Activated naive CD8-positive, alpha-beta T cell treated with anti-CD3 and anti-CD28 coated beads, Interleukin-2, amount 50 U/mL, for 24 hours (primary cell): ENCODE data around the gene PPFIBP2.

Source experiments
- ATAC-seq: fragments of 150-1000 bp; cut with Tn5 transposase; one replicate; pipeline ENCODE4 v1.10.0; 2021
- DNase-seq: peaks from one replicate; pipeline ENCODE4 v3.0.0; 2021
- H3K27ac Mint-ChIP-seq: one replicate; pipeline ENCODE4 v1.8.0; 2021; ENCODE audit warnings: mild to moderate bottlenecking, mixed read lengths
- H3K27me3 Mint-ChIP-seq: one replicate; pipeline ENCODE4 v1.8.0; 2021; ENCODE audit warnings: mixed read lengths
- H3K36me3 Mint-ChIP-seq: one replicate; pipeline ENCODE4 v1.8.0; 2021; ENCODE audit warnings: low read depth, mixed read lengths
- H3K4me1 Mint-ChIP-seq: one replicate; pipeline ENCODE4 v1.8.0; 2021; ENCODE audit warnings: mixed read lengths
- H3K4me3 Mint-ChIP-seq: one replicate; pipeline ENCODE4 v1.8.0; 2021; ENCODE audit warnings: mild to moderate bottlenecking, moderate library complexity, mixed read lengths
- H3K9me3 Mint-ChIP-seq: one replicate; pipeline ENCODE4 v1.8.0; 2021; ENCODE audit warnings: mixed read lengths

The PPFIBP2 gene

GRCh38 chr11:7612056-7612660 is 98.4 kb downstream of the PPFIBP2 start:
- Mint-ChIP-seq H3K27me3 (no peaks in the 10 kb centered on the region), H3K36me3 (peaks cover 7% of the 10 kb centered on the region), H3K4me1 (no peaks in the 10 kb centered on the region), H3K27ac (no peak overlapping the region), H3K9me3 (no peaks in the 10 kb centered on the region), H3K4me3 (no peak overlapping the region)
- DNase-seq, result no peak
- no peak for ATAC-seq

DNA sequence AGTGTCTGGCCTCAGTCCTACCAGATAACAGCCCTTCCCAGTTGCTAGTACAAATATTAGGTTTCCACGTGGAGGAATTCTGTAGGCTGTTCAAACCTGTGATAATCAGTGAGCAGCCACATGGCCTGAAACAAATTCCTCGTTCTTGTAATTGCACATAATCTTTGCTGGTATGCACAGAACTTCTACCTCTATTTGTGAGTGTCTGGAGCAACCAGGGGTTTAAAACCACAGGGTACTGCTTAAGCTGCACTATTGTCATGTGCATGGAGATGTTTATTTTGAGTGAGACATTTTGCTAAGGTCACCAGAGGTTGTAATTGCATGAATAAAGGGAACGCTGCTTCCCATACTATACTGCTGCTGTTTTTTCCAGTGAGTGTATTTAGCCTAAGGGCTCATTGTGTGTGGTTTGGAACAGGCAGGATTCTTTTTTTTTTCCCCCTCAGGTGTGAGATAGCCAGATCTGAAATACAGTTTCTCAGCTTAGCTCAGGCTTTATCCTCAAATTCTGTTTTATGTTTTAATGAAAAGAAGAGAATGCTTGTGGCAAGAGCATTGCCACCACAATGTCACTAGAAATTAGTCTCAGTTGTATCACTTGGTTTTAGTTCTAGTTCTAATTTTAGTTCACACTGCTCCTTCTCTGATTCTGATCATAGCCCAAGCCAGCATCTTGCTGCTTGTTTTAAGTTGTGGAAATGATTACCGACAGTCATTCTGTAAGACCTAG is 99.0 kb downstream of the PPFIBP2 start:
- Mint-ChIP-seq H3K4me3 (no peak overlapping the region), H3K9me3 (no peaks in the 10 kb centered on the region), H3K4me1 (no peaks in the 10 kb centered on the region), H3K27me3 (no peaks in the 10 kb centered on the region), H3K36me3 (peaks cover 7% of the 10 kb centered on the region), H3K27ac (no peak overlapping the region)
- ATAC-seq (no peak), DNase-seq (no peak)

GRCh38 chr11:7613394-7613720 is 99.6 kb downstream of the PPFIBP2 start:
- Mint-ChIP-seq H3K27me3 (no peaks in the 10 kb centered on the region), H3K36me3 (peaks cover 7% of the 10 kb centered on the region), H3K4me1 (no peaks in the 10 kb centered on the region), H3K4me3 (no peak overlapping the region), H3K27ac (no peak overlapping the region), H3K9me3 (no peaks in the 10 kb centered on the region)
- no peak for ATAC-seq
- DNase-seq, result no peak

GRCh38 chr11:7614656-7615055 is 100.9 kb downstream of the PPFIBP2 start:
- no peaks in the 10 kb centered on the region for H3K4me1 Mint-ChIP-seq
- H3K9me3 Mint-ChIP-seq, result no peaks in the 10 kb centered on the region
- no peak overlapping the region for H3K27ac Mint-ChIP-seq
- no peaks in the 10 kb centered on the region for H3K27me3 Mint-ChIP-seq
- no peak for DNase-seq
- ATAC-seq, result no peak
- no peak overlapping the region for H3K4me3 Mint-ChIP-seq
- H3K36me3 Mint-ChIP-seq, result peaks cover 7% of the 10 kb centered on the region

- Mint-ChIP-seq H3K9me3 (no peaks in the 10 kb centered on the region), H3K4me3 (no peak overlapping the region), H3K27ac (no peak overlapping the region), H3K27me3 (no peaks in the 10 kb centered on the region), H3K4me1 (no peaks in the 10 kb centered on the region), H3K36me3 (peaks cover 4% of the 10 kb centered on the region)
- DNase-seq, result no peak
- ATAC-seq, result no peak
Observed at GRCh38 chr11:7617032-7617431, 103.2 kb downstream of the PPFIBP2 start.

DNA sequence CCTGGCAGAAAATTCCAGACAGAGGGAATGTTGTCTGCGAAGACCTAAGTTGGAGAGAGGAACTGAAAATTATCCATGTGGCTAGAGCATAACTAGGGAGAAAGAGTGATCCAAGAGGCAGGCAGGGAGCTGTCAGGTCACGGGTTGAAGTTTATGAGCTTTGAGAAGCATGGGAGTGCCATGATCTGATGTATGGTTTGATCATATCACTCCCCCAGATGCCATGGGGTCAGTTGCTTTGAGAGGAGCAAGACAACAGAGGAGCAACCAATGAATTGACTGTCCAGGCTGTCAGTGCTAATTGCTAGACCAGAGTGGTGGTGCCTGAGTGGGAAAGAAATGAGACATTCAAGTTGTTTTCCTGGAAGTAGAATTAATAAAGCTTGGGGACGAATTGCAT is 105.5 kb downstream of the PPFIBP2 start:
- H3K4me1 Mint-ChIP-seq, result no peaks in the 10 kb centered on the region
- ATAC-seq (no peak), DNase-seq (no peak)
- H3K9me3 Mint-ChIP-seq, result no peaks in the 10 kb centered on the region
- peak overlapping the region; percentile 2 for H3K27ac Mint-ChIP-seq
- H3K27me3 Mint-ChIP-seq, result no peaks in the 10 kb centered on the region
- H3K4me3 Mint-ChIP-seq, result no peak overlapping the region
- peaks cover 3% of the 10 kb centered on the region for H3K36me3 Mint-ChIP-seq

DNA sequence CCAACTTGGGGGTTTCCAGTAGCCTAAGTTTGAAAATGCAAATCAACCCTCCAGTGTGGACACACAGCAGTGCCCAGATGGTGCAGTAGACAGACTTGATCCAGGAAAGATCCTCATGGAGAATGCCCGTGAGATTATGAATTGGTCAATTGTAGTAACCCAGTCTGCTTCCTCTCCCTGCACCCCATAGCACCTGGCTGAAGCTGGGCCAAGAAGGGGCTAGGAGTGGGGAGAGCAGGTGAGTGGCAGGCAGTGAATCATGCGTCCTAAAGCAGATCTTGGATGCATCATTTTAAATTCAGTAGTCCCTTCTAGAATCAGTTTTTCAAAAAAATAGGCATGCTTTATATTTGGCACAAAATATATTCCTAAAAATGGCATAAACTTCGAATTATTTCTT is 107.3 kb downstream of the PPFIBP2 start:
- Mint-ChIP-seq H3K4me3 (no peak overlapping the region), H3K4me1 (no peaks in the 10 kb centered on the region), H3K9me3 (no peaks in the 10 kb centered on the region), H3K27me3 (no peaks in the 10 kb centered on the region), H3K27ac (no peak overlapping the region), H3K36me3 (peaks cover 3% of the 10 kb centered on the region)
- ATAC-seq (no peak), DNase-seq (no peak)

DNA sequence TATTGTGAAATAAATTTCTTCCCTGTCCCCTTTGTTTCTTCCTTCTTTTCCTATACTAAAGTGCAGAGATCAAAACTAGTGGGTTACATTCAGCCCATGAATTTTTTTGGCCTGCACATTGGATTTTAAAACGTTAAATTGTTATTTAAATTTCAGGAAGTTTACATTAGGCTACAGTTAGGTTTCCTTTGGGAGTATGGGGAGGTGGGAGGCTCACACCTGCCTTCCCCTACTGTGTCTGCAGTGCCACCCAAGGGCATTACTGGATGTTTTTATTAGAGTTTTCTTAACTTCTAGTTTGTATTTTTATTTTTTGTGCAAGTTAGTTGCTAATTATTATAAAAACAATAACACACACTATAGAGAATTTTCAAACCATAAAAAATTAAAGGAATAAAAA is 107.8 kb downstream of the PPFIBP2 start:
- no peak for ATAC-seq
- H3K36me3 Mint-ChIP-seq, result peaks cover 2% of the 10 kb centered on the region
- no peak overlapping the region for H3K27ac Mint-ChIP-seq
- no peaks in the 10 kb centered on the region for H3K4me1 Mint-ChIP-seq
- no peak for DNase-seq
- no peaks in the 10 kb centered on the region for H3K9me3 Mint-ChIP-seq
- no peak overlapping the region for H3K4me3 Mint-ChIP-seq
- H3K27me3 Mint-ChIP-seq, result no peaks in the 10 kb centered on the region

DNA sequence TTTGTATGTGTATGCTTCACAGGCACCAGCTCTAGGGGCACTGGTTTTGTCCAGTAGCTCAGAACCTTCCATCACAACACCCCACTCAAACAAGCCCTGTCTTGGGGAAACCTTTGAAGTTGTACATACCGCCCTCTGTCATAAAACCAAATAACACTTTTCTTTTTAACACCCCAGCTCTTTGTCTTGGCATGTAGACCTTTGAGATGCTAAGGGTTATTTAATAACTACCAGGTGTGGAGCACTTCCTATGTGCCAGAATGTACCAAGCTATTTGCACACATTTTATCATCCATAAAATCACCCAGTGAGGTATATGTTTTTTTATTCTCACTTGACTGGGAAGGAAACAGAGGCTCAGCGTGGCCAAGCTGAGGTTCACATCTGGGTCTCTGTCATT is 108.9 kb downstream of the PPFIBP2 start:
- H3K27me3 Mint-ChIP-seq, result no peaks in the 10 kb centered on the region

GRCh38 chr11:7628660-7629059 is 114.9 kb downstream of the PPFIBP2 start:
- Mint-ChIP-seq H3K27ac (no peak overlapping the region), H3K27me3 (no peaks in the 10 kb centered on the region), H3K4me1 (no peaks in the 10 kb centered on the region), H3K36me3 (peaks cover 1% of the 10 kb centered on the region), H3K4me3 (no peak overlapping the region), H3K9me3 (no peaks in the 10 kb centered on the region)
- DNase-seq (no peak), ATAC-seq (no peak)

More for the DNA sequence above, 108.9 kb downstream of the PPFIBP2 start:
- no peak overlapping the region for H3K27ac Mint-ChIP-seq
- no peak overlapping the region for H3K4me3 Mint-ChIP-seq
- no peak for DNase-seq
- no peaks in the 10 kb centered on the region for H3K9me3 Mint-ChIP-seq
- no peaks in the 10 kb centered on the region for H3K36me3 Mint-ChIP-seq
- no peak for ATAC-seq
- H3K4me1 Mint-ChIP-seq, result no peaks in the 10 kb centered on the region

GRCh38 chr11:7630002-7630401 is 116.2 kb downstream of the PPFIBP2 start:
- no peak overlapping the region for H3K27ac Mint-ChIP-seq
- ATAC-seq, result no peak
- H3K4me3 Mint-ChIP-seq, result no peak overlapping the region

GRCh38 chr11:7632211-7632610 is 118.4 kb downstream of the PPFIBP2 start:
- ATAC-seq (no peak), DNase-seq (no peak)
- Mint-ChIP-seq H3K36me3 (peaks cover 11% of the 10 kb centered on the region), H3K9me3 (no peaks in the 10 kb centered on the region), H3K4me1 (no peaks in the 10 kb centered on the region), H3K27ac (no peak overlapping the region), H3K4me3 (no peak overlapping the region), H3K27me3 (no peaks in the 10 kb centered on the region)

More at GRCh38 chr11:7630002-7630401, 116.2 kb downstream of the PPFIBP2 start:
- Mint-ChIP-seq H3K27me3 (no peaks in the 10 kb centered on the region), H3K9me3 (no peaks in the 10 kb centered on the region), H3K36me3 (peaks cover 6% of the 10 kb centered on the region), H3K4me1 (no peaks in the 10 kb centered on the region)
- DNase-seq, result no peak

DNA sequence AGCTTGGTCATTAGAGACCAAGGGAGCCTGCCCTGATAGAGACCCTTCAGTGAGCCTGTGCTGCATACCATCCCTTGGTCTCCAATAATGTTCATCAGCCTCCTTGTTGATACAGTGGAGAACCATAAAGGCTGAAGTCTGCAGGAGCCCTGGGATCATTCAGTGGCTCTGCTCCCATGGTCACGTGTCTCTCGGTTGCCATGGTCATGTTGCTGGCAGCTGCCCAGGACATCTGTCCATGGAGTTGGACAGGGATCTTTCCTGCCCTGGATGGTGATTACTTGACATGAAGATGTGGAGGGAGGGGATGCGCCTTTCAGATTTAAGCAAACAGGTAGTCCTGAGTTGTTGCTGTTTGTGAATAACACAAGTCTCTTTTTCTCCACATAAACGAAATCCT is 121.3 kb downstream of the PPFIBP2 start:
- Mint-ChIP-seq H3K4me1 (no peaks in the 10 kb centered on the region), H3K9me3 (no peaks in the 10 kb centered on the region), H3K36me3 (peaks cover 12% of the 10 kb centered on the region), H3K27ac (no peak overlapping the region), H3K27me3 (no peaks in the 10 kb centered on the region), H3K4me3 (no peak overlapping the region)
- DNase-seq, result no peak
- ATAC-seq, result no peak

GRCh38 chr11:7635708-7636107 is 121.9 kb downstream of the PPFIBP2 start:
- peaks cover 12% of the 10 kb centered on the region for H3K36me3 Mint-ChIP-seq
- ATAC-seq, result no peak
- no peak overlapping the region for H3K4me3 Mint-ChIP-seq
- no peak overlapping the region for H3K27ac Mint-ChIP-seq
- H3K9me3 Mint-ChIP-seq, result no peaks in the 10 kb centered on the region
- H3K4me1 Mint-ChIP-seq, result no peaks in the 10 kb centered on the region
- DNase-seq, result no peak
- H3K27me3 Mint-ChIP-seq, result no peaks in the 10 kb centered on the region

GRCh38 chr11:7636350-7636749 is 122.6 kb downstream of the PPFIBP2 start:
- ATAC-seq, result no peak
- no peak for DNase-seq
- Mint-ChIP-seq H3K36me3 (peaks cover 12% of the 10 kb centered on the region), H3K9me3 (no peaks in the 10 kb centered on the region), H3K27ac (no peak overlapping the region), H3K4me3 (no peak overlapping the region), H3K4me1 (no peaks in the 10 kb centered on the region), H3K27me3 (no peaks in the 10 kb centered on the region)
